Stimulated activated CD4-positive, alpha-beta T cell treated with anti-CD3 and anti-CD28 coated beads, Interleukin-2, amount 100 ng/mL, for 48 hours (primary cell): ENCODE results near the gene HOMER3.

Experiments
- DNase-seq, 2 donors: peaks; one replicate each; pipeline ENCODE4 v3.0.0-alpha.2; 2020

HOMER3 gene

GRCh38 chr19:18900700-18901481 lies 40.1 kb downstream of the HOMER3 start:
- DNase-seq, result no peak

DNA sequence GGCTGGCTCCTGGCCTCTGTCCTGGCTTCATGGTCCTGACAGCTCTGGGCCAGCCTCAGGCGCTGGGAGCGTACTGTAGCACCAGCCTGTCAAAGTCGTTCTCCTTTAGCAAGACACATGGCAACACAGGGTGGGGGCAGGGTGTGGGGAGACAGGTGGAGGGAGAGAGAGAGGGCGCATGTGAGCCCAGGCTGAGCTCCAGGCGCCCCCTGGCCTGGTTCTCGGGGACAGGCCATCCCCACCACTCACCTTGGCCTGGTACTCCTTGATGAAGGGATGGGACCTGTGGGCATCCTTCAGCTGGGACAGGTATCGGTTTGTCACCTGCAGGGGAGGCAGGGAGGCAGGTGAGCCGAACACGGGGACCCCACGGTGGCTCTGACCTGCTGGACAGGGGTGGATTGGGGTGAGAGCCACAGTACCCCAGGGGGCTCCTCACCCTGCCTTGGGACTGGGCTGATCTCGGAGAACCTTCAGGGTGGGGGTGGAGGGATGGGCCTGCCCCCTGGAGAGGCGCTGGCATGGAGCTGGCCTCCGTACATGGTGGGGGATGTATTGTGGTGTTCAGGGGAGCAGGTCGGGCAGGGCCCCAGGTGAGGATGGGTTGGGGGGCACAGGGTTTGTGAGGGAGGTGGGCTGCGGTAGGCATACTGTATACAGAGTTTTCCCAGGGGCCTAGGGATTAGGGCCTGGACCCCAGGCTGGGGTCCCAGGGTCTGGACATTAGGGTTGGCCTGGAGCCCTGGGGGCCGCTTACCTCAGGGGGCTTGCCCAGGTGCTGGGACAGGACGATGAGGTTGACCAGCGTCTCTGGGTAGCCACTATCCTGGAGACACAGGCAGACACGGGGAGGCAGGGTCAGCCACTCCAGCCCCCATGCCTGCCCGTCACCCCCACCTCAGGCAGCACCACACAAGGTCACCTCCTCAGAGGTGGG lies 41.1 kb downstream of the HOMER3 start:
- DNase-seq, result no peak

- DNase-seq, result no peak
These were observed 42.2 kb downstream of the HOMER3 start for GRCh38 chr19:18898607-18899408.

GRCh38 chr19:18898081-18898606 lies 42.9 kb downstream of the HOMER3 start:
- DNase-seq, result no peak

DNA sequence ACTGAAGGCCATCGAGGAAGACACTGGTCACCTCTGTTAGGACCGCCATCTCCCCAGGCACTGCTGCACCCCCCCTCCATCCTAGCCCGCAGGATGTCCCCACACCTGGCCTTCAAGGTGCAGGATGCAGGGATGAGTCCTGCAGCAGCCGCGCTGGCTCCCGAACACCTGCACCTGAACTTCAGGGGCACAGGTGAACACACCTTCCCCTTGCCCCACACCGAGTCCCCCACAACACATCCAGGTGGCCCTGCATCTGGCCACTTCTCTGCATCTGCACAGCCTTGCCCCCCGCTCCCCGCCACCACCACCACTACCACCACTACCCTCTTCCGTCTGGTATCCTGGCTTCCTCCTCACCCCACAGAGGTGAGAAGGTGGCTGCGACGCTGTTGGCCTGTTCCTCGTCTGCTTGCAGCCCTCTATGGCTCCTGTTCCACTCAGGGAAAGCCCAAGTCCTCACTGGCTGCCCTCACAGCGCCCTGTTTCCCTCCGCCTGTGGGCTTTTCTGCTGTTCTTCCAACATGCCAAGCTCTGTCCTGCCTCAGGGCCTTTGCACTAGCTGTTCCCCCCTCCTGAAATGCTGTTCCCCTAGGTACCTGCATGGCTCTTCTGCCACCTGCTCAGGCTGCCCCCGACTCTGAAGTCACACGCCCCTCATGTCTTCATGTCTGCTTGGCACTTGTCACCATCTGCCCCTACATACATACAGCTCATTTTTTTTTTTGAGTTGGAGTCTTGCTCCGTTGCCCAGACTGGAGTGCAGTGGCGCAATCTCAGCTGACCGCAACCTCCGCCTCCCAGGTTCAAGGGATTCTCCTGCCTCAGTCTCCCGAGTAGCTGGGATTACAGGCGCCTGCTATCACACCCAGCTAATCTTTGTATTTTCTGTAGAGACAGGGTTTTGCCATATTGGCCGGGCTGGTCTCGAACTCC lies 43.7 kb downstream of the HOMER3 start:
- DNase-seq, result no peak

GRCh38 chr19:18896421-18896841 lies 44.6 kb downstream of the HOMER3 start:
- DNase-seq, result no peak

GRCh38 chr19:18895824-18896341 lies 45.1 kb downstream of the HOMER3 start, which contains the start of gene CERS1:
TSS of gene CERS1 (minus strand) at chr19:18896158. CDS start at chr19:18896072, 86 bp downstream.
- no peak for DNase-seq

GRCh38 chr19:18895038-18895823 lies 45.8 kb downstream of the HOMER3 start:
- DNase-seq, result no peak

- no peak for DNase-seq
These were observed 46.6 kb downstream of the HOMER3 start for GRCh38 chr19:18894254-18895037.

GRCh38 chr19:18893587-18894253 lies 47.3 kb downstream of the HOMER3 start:
- DNase-seq, result no peak

GRCh38 chr19:18889949-18890745 lies 50.9 kb downstream of the HOMER3 start:
- DNase-seq, result no peak

GRCh38 chr19:18886972-18887371 lies 54.0 kb downstream of the HOMER3 start:
- DNase-seq, result no peak

- DNase-seq, result no peak
These were observed 57.3 kb downstream of the HOMER3 start for GRCh38 chr19:18883526-18884304.

DNA sequence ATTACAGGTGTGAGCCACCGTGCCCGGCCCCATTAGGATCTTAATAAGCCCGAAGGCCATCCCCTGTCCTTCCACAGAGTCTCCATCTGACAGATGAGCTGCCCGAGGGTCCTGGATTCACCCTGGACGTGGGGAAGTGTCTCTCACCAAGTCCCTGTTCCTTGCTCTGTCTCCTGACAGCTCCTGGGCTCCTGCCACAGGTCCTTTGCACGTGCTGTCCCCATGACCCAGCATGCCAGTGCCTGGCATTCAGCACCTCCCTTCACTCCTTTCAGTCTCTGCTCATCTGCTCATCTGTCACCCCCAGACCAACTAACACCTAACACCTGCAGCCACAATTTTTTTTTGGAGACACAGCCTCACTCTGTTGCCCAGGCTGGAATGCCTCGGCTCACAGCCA lies 59.5 kb downstream of the HOMER3 start:
- no peak for DNase-seq

GRCh38 chr19:18879579-18880373 lies 61.2 kb downstream of the HOMER3 start:
- DNase-seq, result peak in 1 of 2 donors; percentile 36
